ENCODE data around the gene FAM78A.
"Not testable (repeated sequence)": the region's sequence is repeated elsewhere in the genome, so short reads cannot be mapped to it uniquely, and the experiment has no call there.

Gene FAM78A

GRCh38 chr9:131255676-131256197 is 20.6 kb downstream of the FAM78A start:
- DNase-seq, result no peak
- in situ Hi-C loops (cut with MboI; ENCODE audit: low pct_unique_long_range_greater_than_20kb, low sequenced_read_pairs), result no loop called here

GRCh38 chr9:131254626-131255025 is 21.7 kb downstream of the FAM78A start:
- in situ Hi-C loops (cut with MboI; ENCODE audit: low pct_unique_long_range_greater_than_20kb, low sequenced_read_pairs), result no loop called here

GRCh38 chr9:131253891-131254491 is 22.3 kb downstream of the FAM78A start:
- DNase-seq, result peak; percentile 92
- in situ Hi-C loops (cut with MboI; ENCODE audit: low pct_unique_long_range_greater_than_20kb, low sequenced_read_pairs), result no loop called here

More at GRCh38 chr9:131254626-131255025, 21.7 kb downstream of the FAM78A start:
- DNase-seq, result no peak

GRCh38 chr9:131252120-131252519 is 24.2 kb downstream of the FAM78A start:
- in situ Hi-C loops (cut with MboI; ENCODE audit: low pct_unique_long_range_greater_than_20kb, low sequenced_read_pairs), result no loop called here
- DNase-seq, result no peak

- DNase-seq, result no peak
- in situ Hi-C loops (cut with MboI; ENCODE audit: low pct_unique_long_range_greater_than_20kb, low sequenced_read_pairs), result no loop called here
These were observed 29.7 kb downstream of the FAM78A start for GRCh38 chr9:131246618-131247017.

- DNase-seq; in situ Hi-C loops (cut with MboI; ENCODE audit: low pct_unique_long_range_greater_than_20kb, low sequenced_read_pairs): not testable (repeated sequence)
These were observed 32.0 kb downstream of the FAM78A start for GRCh38 chr9:131244331-131244730.

- in situ Hi-C loops (cut with MboI; ENCODE audit: low pct_unique_long_range_greater_than_20kb, low sequenced_read_pairs), result no loop called here
- DNase-seq, result no peak
These were observed 36.0 kb downstream of the FAM78A start for GRCh38 chr9:131240047-131240921.

GRCh38 chr9:131239161-131239975 is 36.9 kb downstream of the FAM78A start:
- in situ Hi-C loops (cut with MboI; ENCODE audit: low pct_unique_long_range_greater_than_20kb, low sequenced_read_pairs), result no loop called here

GRCh38 chr9:131238402-131239021 is 37.8 kb downstream of the FAM78A start:
- in situ Hi-C loops (cut with MboI; ENCODE audit: low pct_unique_long_range_greater_than_20kb, low sequenced_read_pairs), result no loop called here
- DNase-seq, result peak; percentile 74

More at GRCh38 chr9:131239161-131239975, 36.9 kb downstream of the FAM78A start:
- DNase-seq, result no peak

GRCh38 chr9:131237931-131238401 is 38.3 kb downstream of the FAM78A start:
- in situ Hi-C loops (cut with MboI; ENCODE audit: low pct_unique_long_range_greater_than_20kb, low sequenced_read_pairs), result no loop called here
- peak; percentile 83 for DNase-seq

GRCh38 chr9:131237291-131237690 is 39.0 kb downstream of the FAM78A start:
- in situ Hi-C loops (cut with MboI; ENCODE audit: low pct_unique_long_range_greater_than_20kb, low sequenced_read_pairs), result no loop called here
- no peak for DNase-seq

GRCh38 chr9:131236761-131237160 is 39.5 kb downstream of the FAM78A start:
- DNase-seq, result no peak
- in situ Hi-C loops (cut with MboI; ENCODE audit: low pct_unique_long_range_greater_than_20kb, low sequenced_read_pairs), result no loop called here

- in situ Hi-C loops (cut with MboI; ENCODE audit: low pct_unique_long_range_greater_than_20kb, low sequenced_read_pairs), result no loop called here
- DNase-seq, result no peak
These were observed 40.1 kb downstream of the FAM78A start for GRCh38 chr9:131236161-131236560.

- DNase-seq, result no peak
- in situ Hi-C loops (cut with MboI; ENCODE audit: low pct_unique_long_range_greater_than_20kb, low sequenced_read_pairs), result no loop called here
These were observed 40.8 kb downstream of the FAM78A start for GRCh38 chr9:131235480-131235851.

- DNase-seq, result no peak
- in situ Hi-C loops (cut with MboI; ENCODE audit: low pct_unique_long_range_greater_than_20kb, low sequenced_read_pairs), result no loop called here
These were observed 41.4 kb downstream of the FAM78A start for GRCh38 chr9:131234799-131235479.

- no peak for DNase-seq
- in situ Hi-C loops (cut with MboI; ENCODE audit: low pct_unique_long_range_greater_than_20kb, low sequenced_read_pairs), result no loop called here
These were observed 42.3 kb downstream of the FAM78A start for GRCh38 chr9:131233995-131234394.

GRCh38 chr9:131233556-131233955 is 42.8 kb downstream of the FAM78A start:
- no peak for DNase-seq
- in situ Hi-C loops (cut with MboI; ENCODE audit: low pct_unique_long_range_greater_than_20kb, low sequenced_read_pairs), result no loop called here

GRCh38 chr9:131228988-131229387 is 47.3 kb downstream of the FAM78A start:
- in situ Hi-C loops (cut with MboI; ENCODE audit: low pct_unique_long_range_greater_than_20kb, low sequenced_read_pairs), result no loop called here
- no peak for DNase-seq
